GM23248 (cell line): ENCODE results near the gene F13B.

Experiments
- EZH2 ChIP-seq: fragments of 200-600 bp; sonication (generic); IDR thresholded peaks from 2 replicates; pipeline ENCODE4 v1.6.1; 2018; ENCODE audit warnings: antibody characterized with exemption, mild to moderate bottlenecking; ENCODE audit not compliant: insufficient read depth, poor library complexity, severe bottlenecking
- EZH2phosphoT487 ChIP-seq: fragments of 200-600 bp; sonication (generic); IDR thresholded peaks from 2 replicates; pipeline ENCODE4 v1.6.1; 2018; ENCODE audit warnings: antibody characterized with exemption, moderate library complexity, mild to moderate bottlenecking, low read depth; ENCODE audit not compliant: insufficient read depth

DNA sequence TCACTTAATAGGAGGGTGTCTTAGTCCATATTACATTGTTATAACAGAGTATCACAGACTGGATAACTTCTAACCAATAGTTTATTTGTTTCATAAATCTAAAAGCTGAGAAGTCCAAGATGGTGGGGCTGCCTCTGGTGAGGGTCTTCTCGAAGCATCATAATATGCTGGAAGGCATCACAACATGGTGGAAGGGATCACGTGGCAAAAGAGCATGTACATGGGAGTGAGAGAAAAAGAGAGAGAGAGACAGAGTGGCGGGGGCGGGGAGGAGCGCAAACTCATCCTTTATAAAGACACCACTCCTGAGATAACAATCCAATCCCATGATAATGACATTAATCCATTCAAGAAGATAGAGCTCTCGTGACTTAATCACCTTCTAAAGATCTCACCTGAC, 58.2 kb downstream of the F13B start:
- no peak for TF ChIP-seq EZH2
- no peak for TF ChIP-seq EZH2phosphoT487
